ENCODE data around the gene S100P. TPM values are rescaled to one million over a fixed set of nuclear protein-coding genes. Genes with fewer than 3 reads are reported as not detected.

The S100P gene
- total RNA-seq, 1 experiment from 2014 or later, result 480 TPM

GRCh38 chr4:6676722-6677558, 16.7 kb upstream of the S100P start:
- Histone ChIP-seq H3F3A (ENCODE audit: insufficient read depth, low read depth) (peaks cover 14% of the 10 kb centered on the region; the same call in 1 of the 2 replicates), H3K27me3 (ENCODE audit: insufficient read depth, low read depth) (no peaks in the 10 kb centered on the region), H2AFZ (no peak overlapping the region), H3K4me3 (peak overlapping the region; percentile 62; the same call in 1 of the 2 replicates), H3K27ac (no peak overlapping the region), H4K20me1 (ENCODE audit: insufficient read depth) (peaks cover 23% of the 10 kb centered on the region), H3K79me2 (ENCODE audit: low read depth) (peaks cover 32% of the 10 kb centered on the region), H3K4me2 (peak overlapping the region; percentile 97), H3K4me1 (replicated peaks; ENCODE audit: insufficient read depth) (peaks cover 21% of the 10 kb centered on the region), H3K9me3 (ENCODE audit: insufficient read depth, low read depth) (no peaks in the 10 kb centered on the region), H3K9me2 (ENCODE audit: insufficient read depth) (no peaks in the 10 kb centered on the region), H3K36me3 (ENCODE audit: low read depth) (peaks cover 11% of the 10 kb centered on the region; the same call in 1 of the 2 replicates)
- POLR2A ChIA-PET (ENCODE audit: unreplicated experiment), result no interaction called here
- intact Hi-C loops (cut with micrococcal nuclease; ENCODE audit: unreplicated experiment), result no loop called here
- CTCF ChIA-PET, result interaction anchor here (1.4 kb wide), 1 partner anchor 11 kb away, joined by 8 read pairs; no protein-coding TSS in a partner anchor
- no peak for DNase-seq
- TF ChIP-seq, protein P1, sequence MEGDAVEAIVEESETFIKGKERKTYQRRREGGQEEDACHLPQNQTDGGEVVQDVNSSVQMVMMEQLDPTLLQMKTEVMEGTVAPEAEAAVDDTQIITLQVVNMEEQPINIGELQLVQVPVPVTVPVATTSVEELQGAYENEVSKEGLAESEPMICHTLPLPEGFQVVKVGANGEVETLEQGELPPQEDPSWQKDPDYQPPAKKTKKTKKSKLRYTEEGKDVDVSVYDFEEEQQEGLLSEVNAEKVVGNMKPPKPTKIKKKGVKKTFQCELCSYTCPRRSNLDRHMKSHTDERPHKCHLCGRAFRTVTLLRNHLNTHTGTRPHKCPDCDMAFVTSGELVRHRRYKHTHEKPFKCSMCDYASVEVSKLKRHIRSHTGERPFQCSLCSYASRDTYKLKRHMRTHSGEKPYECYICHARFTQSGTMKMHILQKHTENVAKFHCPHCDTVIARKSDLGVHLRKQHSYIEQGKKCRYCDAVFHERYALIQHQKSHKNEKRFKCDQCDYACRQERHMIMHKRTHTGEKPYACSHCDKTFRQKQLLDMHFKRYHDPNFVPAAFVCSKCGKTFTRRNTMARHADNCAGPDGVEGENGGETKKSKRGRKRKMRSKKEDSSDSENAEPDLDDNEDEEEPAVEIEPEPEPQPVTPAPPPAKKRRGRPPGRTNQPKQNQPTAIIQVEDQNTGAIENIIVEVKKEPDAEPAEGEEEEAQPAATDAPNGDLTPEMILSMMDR (conservative IDR thresholded peaks at IDR 0.05), result no peak
- no peak for TF ChIP-seq EZH2 (IDR thresholded peaks at IDR 0.05; ENCODE audit: low read depth)
- BruUV-seq (replicated peaks), result no TSS peak

- no peak for DNase-seq
- no peak for TF ChIP-seq EZH2 (IDR thresholded peaks at IDR 0.05; ENCODE audit: low read depth)
- TF ChIP-seq, protein P1 (conservative IDR thresholded peaks at IDR 0.05), result 0 out of 2 replicates have a peak, but pooled peaks have one; percentile 7
- Histone ChIP-seq H3K9me3 (ENCODE audit: insufficient read depth, low read depth) (no peaks in the 10 kb centered on the region), H3K79me2 (ENCODE audit: low read depth) (peaks cover 19% of the 10 kb centered on the region), H3F3A (ENCODE audit: insufficient read depth, low read depth) (peaks cover 8% of the 10 kb centered on the region; the same call in 1 of the 2 replicates), H3K27ac (no peak overlapping the region), H3K4me2 (no peak overlapping the region), H3K9me2 (ENCODE audit: insufficient read depth) (no peaks in the 10 kb centered on the region), H3K36me3 (ENCODE audit: low read depth) (peaks cover 10% of the 10 kb centered on the region; the same call in 1 of the 2 replicates), H2AFZ (no peak overlapping the region), H3K4me1 (replicated peaks; ENCODE audit: insufficient read depth) (peaks cover 14% of the 10 kb centered on the region), H3K4me3 (no peak overlapping the region), H4K20me1 (ENCODE audit: insufficient read depth) (peaks cover 17% of the 10 kb centered on the region), H3K27me3 (ENCODE audit: insufficient read depth, low read depth) (no peaks in the 10 kb centered on the region)
- BruUV-seq (replicated peaks), result no TSS peak
- ChIA-PET POLR2A (ENCODE audit: unreplicated experiment) (no interaction called here), CTCF (no interaction called here)
- intact Hi-C loops (cut with micrococcal nuclease; ENCODE audit: unreplicated experiment), result no loop called here
These were observed 13.2 kb upstream of the S100P start for GRCh38 chr4:6680372-6681034.

DNA sequence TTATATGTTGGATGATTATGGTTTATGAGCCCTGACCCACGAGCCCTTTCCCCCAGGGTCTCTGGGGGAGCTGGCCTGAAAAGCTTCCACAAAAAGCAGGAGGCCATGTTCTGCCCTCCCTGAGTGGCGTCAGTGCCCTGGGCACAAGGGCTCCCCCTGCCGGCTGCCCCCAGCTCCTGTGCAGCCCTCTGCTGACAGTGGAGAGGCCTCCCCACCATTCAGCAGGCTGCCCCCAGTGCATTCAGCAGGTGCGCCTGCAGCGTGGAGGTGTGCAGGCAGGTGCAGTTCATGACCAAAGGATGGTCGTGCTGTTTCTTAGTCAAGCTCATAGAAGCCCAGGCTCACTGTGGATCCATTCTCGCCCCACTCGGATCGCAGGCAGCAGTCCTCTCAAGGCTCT, 12.5 kb upstream of the S100P start:
- POLR2A ChIA-PET (ENCODE audit: unreplicated experiment), result no interaction called here
- TF ChIP-seq, protein P1 (conservative IDR thresholded peaks at IDR 0.05), result no peak
- TF ChIP-seq EZH2 (IDR thresholded peaks at IDR 0.05; ENCODE audit: low read depth), result no peak
- Histone ChIP-seq H3K4me1 (replicated peaks; ENCODE audit: insufficient read depth) (peaks cover 7% of the 10 kb centered on the region), H3K27me3 (ENCODE audit: insufficient read depth, low read depth) (no peaks in the 10 kb centered on the region), H3K9me3 (ENCODE audit: insufficient read depth, low read depth) (no peaks in the 10 kb centered on the region), H3K27ac (no peak overlapping the region), H3K4me2 (no peak overlapping the region), H3K79me2 (ENCODE audit: low read depth) (peaks cover 12% of the 10 kb centered on the region), H3K9me2 (ENCODE audit: insufficient read depth) (no peaks in the 10 kb centered on the region), H4K20me1 (ENCODE audit: insufficient read depth) (peaks cover 10% of the 10 kb centered on the region; the same call in 1 of the 2 replicates), H3K36me3 (ENCODE audit: low read depth) (peaks cover 5% of the 10 kb centered on the region; the same call in 1 of the 2 replicates), H3F3A (ENCODE audit: insufficient read depth, low read depth) (peaks cover 8% of the 10 kb centered on the region; the same call in 1 of the 2 replicates), H3K4me3 (no peak overlapping the region), H2AFZ (no peak overlapping the region)
- no peak for DNase-seq
- intact Hi-C loops (cut with micrococcal nuclease; ENCODE audit: unreplicated experiment), result no loop called here
- CTCF ChIA-PET, result no interaction called here
- BruUV-seq (replicated peaks), result no TSS peak

Measured in PC-9 (cell line).